ENCODE results near the gene TBC1D4.

DNA sequence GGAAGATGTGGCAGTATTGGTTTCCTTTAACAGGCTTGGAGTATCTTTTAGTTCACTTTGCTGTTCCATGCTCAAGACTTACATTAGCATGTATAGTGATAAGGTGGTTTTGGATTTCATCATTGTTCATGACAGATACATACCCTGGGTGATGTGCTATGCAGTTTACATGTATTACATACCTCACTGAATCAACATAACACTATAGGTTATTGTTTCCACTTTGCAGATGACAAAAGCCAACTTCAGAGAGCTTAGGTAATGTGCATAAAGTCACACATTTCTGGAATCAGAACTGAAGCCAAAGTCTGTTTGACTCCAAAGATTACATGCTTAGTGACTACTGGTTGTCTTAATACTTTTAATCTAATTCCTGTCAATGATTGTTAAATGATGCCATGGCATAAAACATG, 48.6 kb upstream of the TBC1D4 start:
- TF ChIP-seq CTCF (IDR thresholded peaks at IDR 0.05) = no peak
- TF ChIP-seq POLR2AphosphoS5 (IDR thresholded peaks at IDR 0.05) = no peak
